Panc1 (cell line): ENCODE measurements around the gene FAM124B. TPM values are rescaled to one million over a fixed set of nuclear protein-coding genes. Genes with fewer than 3 reads are reported as not detected.

Source experiments
- ATAC-seq: fragments of 200-7000 bp; cut with Tn5 transposase; 2 replicates; pipeline ENCODE4 v1.9.1; 2020; ENCODE audit warnings: mild to moderate bottlenecking, moderate library complexity
- BruUV-seq: library from RNA; stranded (reverse); fragments of 400-500 nt; replicated peaks from 2 replicates; lab custom pipeline; 2021; lab: Mats Ljungman, UMichigan
- CTCF ChIA-PET: fragments of 300-600 bp; sonication (Branson Sonifier 250); formaldehyde crosslinking; loops from one replicate; lab custom pipeline; 2022; ENCODE audit warnings: antibody characterized with exemption; lab: Charles Lee
- POLR2A ChIA-PET: fragments of 300-600 bp; sonication (Branson Sonifier 250); formaldehyde crosslinking; loops from one replicate; lab custom pipeline; 2022; ENCODE audit warnings: antibody characterized with exemption; lab: Charles Lee
- DNase-seq: peaks from one replicate; pipeline ENCODE4 v3.0.0-alpha.2; 2010; ENCODE audit warnings: low read depth, low spot score
- H3K27ac ChIP-seq: 2 replicates; pipeline ENCODE4 v1.5.1; 2011; ENCODE audit warnings: mild to moderate bottlenecking, low read length, inconsistent platforms
- H3K27me3 ChIP-seq: fragments of 200-500 bp; sonication (Bioruptor generic); 2 replicates; pipeline ENCODE4 v1.6.0; 2014; ENCODE audit warnings: low read length, inconsistent platforms; ENCODE audit not compliant: control insufficient read depth, insufficient read depth
- H3K36me3 ChIP-seq: fragments of 200-500 bp; sonication (Bioruptor generic); 2 replicates; pipeline ENCODE4 v1.5.1; 2014; ENCODE audit warnings: inconsistent platforms, mild to moderate bottlenecking, low read length, moderate library complexity; ENCODE audit not compliant: control insufficient read depth, insufficient read depth
- H3K4me1 ChIP-seq: 2 replicates; pipeline ENCODE4 v1.5.1; 2011; ENCODE audit warnings: inconsistent platforms, mild to moderate bottlenecking, low read length, moderate library complexity; ENCODE audit not compliant: control insufficient read depth, insufficient read depth
- H3K4me3 ChIP-seq, 2 experiments: 2 replicates each; pipeline ENCODE4 v1.5.1; 2011 to 2012; ENCODE audit warnings: low read depth in 2 of 2, low read length in 2 of 2, mild to moderate bottlenecking in 2 of 2, inconsistent platforms in 1 of 2, moderate library complexity in 1 of 2
- H3K9me3 ChIP-seq: fragments of 200-500 bp; sonication (Bioruptor generic); 2 replicates; pipeline ENCODE4 v1.5.1; 2014; ENCODE audit warnings: low read depth, mild to moderate bottlenecking, inconsistent platforms, low read length, moderate library complexity; ENCODE audit not compliant: control insufficient read depth, insufficient read depth
- POLR2AphosphoS5 ChIP-seq: IDR thresholded peaks from 2 replicates; pipeline ENCODE4 v1.6.1; 2012; ENCODE audit warnings: mild to moderate bottlenecking, low read depth, low read length, moderate library complexity
- SIN3A ChIP-seq: IDR thresholded peaks from 2 replicates; pipeline ENCODE4 v1.6.1; 2012; ENCODE audit warnings: low read depth, mild to moderate bottlenecking, low read length, moderate library complexity, borderline replicate concordance; ENCODE audit not compliant: insufficient read depth
- TCF7L2 ChIP-seq: IDR thresholded peaks from 2 replicates; pipeline ENCODE4 v1.6.1; 2011; ENCODE audit warnings: mild to moderate bottlenecking, low read depth, low read length, inconsistent platforms
- in situ Hi-C: cut with HindIII; loops from 2 replicates; pipeline ENCODE4 v1.10.0; 2016; ENCODE audit warnings: low sequenced_read_pairs, low pct_unique_long_range_greater_than_20kb
- intact Hi-C: fragments of 100-400 bp; cut with micrococcal nuclease; formaldehyde crosslinking; loops from one replicate; pipeline ENCODE4 v1.10.0; 2022; ENCODE audit not compliant: unreplicated experiment
- total RNA-seq: library from RNA; stranded (reverse); gene quantifications from one replicate; pipeline ENCODE4 v1.2.1, GENCODE V29; 2021; ENCODE audit not compliant: unreplicated experiment
- TF ChIP-seq, protein P1 (sequence below): fragments of 450-650 bp; IDR thresholded peaks from 2 replicates; pipeline ENCODE4 v1.5.1; 2017; ENCODE audit warnings: mild to moderate bottlenecking
- TF ChIP-seq, protein P2 (sequence below), 2 experiments: IDR thresholded peaks; 2 replicates each; pipeline ENCODE4 v1.6.1; 2011 to 2012; ENCODE audit warnings: low read depth in 2 of 2, control low read depth in 1 of 2, low read length in 1 of 2, mild to moderate bottlenecking in 1 of 2, moderate library complexity in 1 of 2; ENCODE audit not compliant: insufficient read depth in 1 of 2

Gene FAM124B
- total RNA-seq, 1 experiment from 2014 or later, result 0.08 TPM

DNA sequence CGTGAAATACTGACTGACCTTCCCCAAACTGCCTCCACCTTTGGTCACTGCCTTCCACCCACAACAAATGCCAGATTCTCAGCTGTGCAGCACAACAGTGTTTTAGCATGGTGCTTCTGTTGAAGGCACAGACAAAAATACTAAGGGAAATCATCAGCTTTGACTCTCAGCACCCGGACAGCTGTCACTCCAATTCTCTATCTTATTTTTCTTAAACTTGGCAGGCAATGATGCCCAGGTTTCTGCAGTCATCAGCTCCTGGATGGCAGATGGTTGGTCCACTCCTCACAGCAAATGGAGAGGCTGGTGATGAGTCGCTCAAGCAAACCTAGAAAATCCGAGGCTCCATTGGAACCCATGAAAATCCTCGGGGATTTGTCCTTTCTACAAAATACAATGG lies 2.9 kb upstream of the FAM124B start:
- ChIA-PET CTCF (no interaction called here), POLR2A (no interaction called here)
- no peaks in the 10 kb centered on the region for H3K27me3 ChIP-seq
- TF ChIP-seq, protein P1, sequence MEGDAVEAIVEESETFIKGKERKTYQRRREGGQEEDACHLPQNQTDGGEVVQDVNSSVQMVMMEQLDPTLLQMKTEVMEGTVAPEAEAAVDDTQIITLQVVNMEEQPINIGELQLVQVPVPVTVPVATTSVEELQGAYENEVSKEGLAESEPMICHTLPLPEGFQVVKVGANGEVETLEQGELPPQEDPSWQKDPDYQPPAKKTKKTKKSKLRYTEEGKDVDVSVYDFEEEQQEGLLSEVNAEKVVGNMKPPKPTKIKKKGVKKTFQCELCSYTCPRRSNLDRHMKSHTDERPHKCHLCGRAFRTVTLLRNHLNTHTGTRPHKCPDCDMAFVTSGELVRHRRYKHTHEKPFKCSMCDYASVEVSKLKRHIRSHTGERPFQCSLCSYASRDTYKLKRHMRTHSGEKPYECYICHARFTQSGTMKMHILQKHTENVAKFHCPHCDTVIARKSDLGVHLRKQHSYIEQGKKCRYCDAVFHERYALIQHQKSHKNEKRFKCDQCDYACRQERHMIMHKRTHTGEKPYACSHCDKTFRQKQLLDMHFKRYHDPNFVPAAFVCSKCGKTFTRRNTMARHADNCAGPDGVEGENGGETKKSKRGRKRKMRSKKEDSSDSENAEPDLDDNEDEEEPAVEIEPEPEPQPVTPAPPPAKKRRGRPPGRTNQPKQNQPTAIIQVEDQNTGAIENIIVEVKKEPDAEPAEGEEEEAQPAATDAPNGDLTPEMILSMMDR, result no peak
- TF ChIP-seq TCF7L2 (no peak), SIN3A (no peak)
- intact Hi-C loops (no loop called here), in situ Hi-C loops (no loop called here)
- H3K4me3 ChIP-seq, result no peak overlapping the region
- no peak overlapping the region for H3K27ac ChIP-seq
- no TSS peak for BruUV-seq
- no peaks in the 10 kb centered on the region for H3K9me3 ChIP-seq
- ATAC-seq, result no peak
- no peaks in the 10 kb centered on the region for H3K36me3 ChIP-seq
- H3K4me1 ChIP-seq, result no peaks in the 10 kb centered on the region
- DNase-seq, result no peak

GRCh38 chr2:224403657-224404056 lies 1.8 kb upstream of the FAM124B start:
- no TSS peak for BruUV-seq
- TF ChIP-seq POLR2AphosphoS5 (no peak), TCF7L2 (no peak), SIN3A (no peak)
- TF ChIP-seq, protein P2, sequence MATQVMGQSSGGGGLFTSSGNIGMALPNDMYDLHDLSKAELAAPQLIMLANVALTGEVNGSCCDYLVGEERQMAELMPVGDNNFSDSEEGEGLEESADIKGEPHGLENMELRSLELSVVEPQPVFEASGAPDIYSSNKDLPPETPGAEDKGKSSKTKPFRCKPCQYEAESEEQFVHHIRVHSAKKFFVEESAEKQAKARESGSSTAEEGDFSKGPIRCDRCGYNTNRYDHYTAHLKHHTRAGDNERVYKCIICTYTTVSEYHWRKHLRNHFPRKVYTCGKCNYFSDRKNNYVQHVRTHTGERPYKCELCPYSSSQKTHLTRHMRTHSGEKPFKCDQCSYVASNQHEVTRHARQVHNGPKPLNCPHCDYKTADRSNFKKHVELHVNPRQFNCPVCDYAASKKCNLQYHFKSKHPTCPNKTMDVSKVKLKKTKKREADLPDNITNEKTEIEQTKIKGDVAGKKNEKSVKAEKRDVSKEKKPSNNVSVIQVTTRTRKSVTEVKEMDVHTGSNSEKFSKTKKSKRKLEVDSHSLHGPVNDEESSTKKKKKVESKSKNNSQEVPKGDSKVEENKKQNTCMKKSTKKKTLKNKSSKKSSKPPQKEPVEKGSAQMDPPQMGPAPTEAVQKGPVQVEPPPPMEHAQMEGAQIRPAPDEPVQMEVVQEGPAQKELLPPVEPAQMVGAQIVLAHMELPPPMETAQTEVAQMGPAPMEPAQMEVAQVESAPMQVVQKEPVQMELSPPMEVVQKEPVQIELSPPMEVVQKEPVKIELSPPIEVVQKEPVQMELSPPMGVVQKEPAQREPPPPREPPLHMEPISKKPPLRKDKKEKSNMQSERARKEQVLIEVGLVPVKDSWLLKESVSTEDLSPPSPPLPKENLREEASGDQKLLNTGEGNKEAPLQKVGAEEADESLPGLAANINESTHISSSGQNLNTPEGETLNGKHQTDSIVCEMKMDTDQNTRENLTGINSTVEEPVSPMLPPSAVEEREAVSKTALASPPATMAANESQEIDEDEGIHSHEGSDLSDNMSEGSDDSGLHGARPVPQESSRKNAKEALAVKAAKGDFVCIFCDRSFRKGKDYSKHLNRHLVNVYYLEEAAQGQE (IDR thresholded peaks at IDR 0.05; ENCODE audit: insufficient read depth in 1 of 2, low read depth in 2 of 2, low read length in 1 of 2), result no peak
- TF ChIP-seq, protein P1, result no peak
- no peaks in the 10 kb centered on the region for H3K9me3 ChIP-seq
- ChIA-PET CTCF (interaction anchor here (0.7 kb wide), 1 partner anchor 175 kb away, joined by 3 read pairs; no protein-coding TSS in a partner anchor), POLR2A (no interaction called here)
- no peaks in the 10 kb centered on the region for H3K4me1 ChIP-seq
- no peak overlapping the region for H3K4me3 ChIP-seq
- in situ Hi-C loops (no loop called here), intact Hi-C loops (no loop called here)
- no peak for ATAC-seq
- H3K27ac ChIP-seq, result no peak overlapping the region
- no peaks in the 10 kb centered on the region for H3K27me3 ChIP-seq
- no peaks in the 10 kb centered on the region for H3K36me3 ChIP-seq
- DNase-seq, result no peak
